SK-N-SH treated with all-trans-retinoic acid at 6 μM for 48 hours (cell line): Measurements from ENCODE around the gene CASZ1.

Experiments used
- ARNTL ChIP-seq: fragments of 450-650 bp; formaldehyde crosslinking; IDR thresholded peaks from 2 replicates; pipeline ENCODE4 v1.5.0; 2020; ENCODE audit warnings: low read depth, mild to moderate bottlenecking, moderate library complexity, borderline replicate concordance
- CSDC2 ChIP-seq: fragments of 250-450 bp; sonication (Bioruptor Pico); IDR thresholded peaks from 2 replicates; pipeline ENCODE4 v1.5.0; 2020; ENCODE audit warnings: mild to moderate bottlenecking, moderate library complexity
- PATZ1 ChIP-seq: fragments of 250-450 bp; sonication (Bioruptor Pico); IDR thresholded peaks from 2 replicates; pipeline ENCODE4 v1.8.0; 2020; ENCODE audit warnings: mild to moderate bottlenecking, moderate library complexity, borderline replicate concordance
- RARB ChIP-seq: fragments of 250-450 bp; sonication (Bioruptor Pico); IDR thresholded peaks from 2 replicates; pipeline ENCODE4 v1.8.0; 2021; ENCODE audit warnings: mild to moderate bottlenecking, moderate library complexity
- SNAI2 ChIP-seq: fragments of 250-450 bp; sonication (Bioruptor Pico); IDR thresholded peaks from 2 replicates; pipeline ENCODE4 v1.5.0; 2020; ENCODE audit warnings: mild to moderate bottlenecking, moderate library complexity
- TCF4 ChIP-seq: fragments of 250-450 bp; sonication (Bioruptor Pico); IDR thresholded peaks from 2 replicates; pipeline ENCODE4 v1.8.0; 2021; ENCODE audit warnings: mild to moderate bottlenecking, moderate library complexity, borderline replicate concordance
- TSHZ2 ChIP-seq: fragments of 250-450 bp; sonication (Bioruptor Pico); IDR thresholded peaks from 2 replicates; pipeline ENCODE4 v1.5.0; 2020; ENCODE audit warnings: mild to moderate bottlenecking, moderate library complexity
- ZC3H10 ChIP-seq: fragments of 250-450 bp; sonication (Bioruptor Pico); IDR thresholded peaks from 2 replicates; pipeline ENCODE4 v1.5.1; 2021; ENCODE audit warnings: mild to moderate bottlenecking, moderate library complexity
- ZFP3 ChIP-seq: fragments of 250-450 bp; sonication (Bioruptor Pico); IDR thresholded peaks from 2 replicates; pipeline ENCODE4 v1.5.0; 2020; ENCODE audit warnings: mild to moderate bottlenecking, moderate library complexity
- ZFP30 ChIP-seq: fragments of 450-650 bp; formaldehyde crosslinking; IDR thresholded peaks from 2 replicates; pipeline ENCODE4 v1.5.0; 2022; ENCODE audit warnings: mild to moderate bottlenecking, moderate library complexity
- ZNF565 ChIP-seq: fragments of 450-650 bp; formaldehyde crosslinking; conservative IDR thresholded peaks from 2 replicates; pipeline ENCODE4 v1.5.0; 2020; ENCODE audit warnings: low read depth, mild to moderate bottlenecking, moderate library complexity
- ZNF70 ChIP-seq: fragments of 450-650 bp; formaldehyde crosslinking; IDR thresholded peaks from 2 replicates; pipeline ENCODE4 v1.5.0; 2020; ENCODE audit warnings: mild to moderate bottlenecking, moderate library complexity
- ZNF8 ChIP-seq: fragments of 450-650 bp; formaldehyde crosslinking; IDR thresholded peaks from 2 replicates; pipeline ENCODE4 v1.5.0; 2020; ENCODE audit warnings: mild to moderate bottlenecking, moderate library complexity
- TF ChIP-seq, protein P1 (sequence below): fragments of 250-450 bp; sonication (Bioruptor Pico); IDR thresholded peaks from 2 replicates; pipeline ENCODE4 v1.5.1; 2020; ENCODE audit warnings: low read depth, mild to moderate bottlenecking, moderate library complexity

GRCh38 chr1:10678852-10679251 lies 117.6 kb downstream of the CASZ1 start:
- TF ChIP-seq ZFP30 (CRISPR knock-in tag) (no peak), ZFP3 (CRISPR knock-in tag) (no peak), RARB (CRISPR knock-in tag) (no peak), ZC3H10 (CRISPR knock-in tag) (no peak), ZNF8 (CRISPR knock-in tag) (no peak), TCF4 (CRISPR knock-in tag) (no peak), TSHZ2 (CRISPR knock-in tag) (no peak), ARNTL (CRISPR knock-in tag) (no peak), ZNF70 (CRISPR knock-in tag) (no peak), CSDC2 (no peak), SNAI2 (CRISPR knock-in tag) (no peak), PATZ1 (CRISPR knock-in tag) (no peak), ZNF565 (CRISPR knock-in tag) (no peak)
- TF ChIP-seq, protein P1, sequence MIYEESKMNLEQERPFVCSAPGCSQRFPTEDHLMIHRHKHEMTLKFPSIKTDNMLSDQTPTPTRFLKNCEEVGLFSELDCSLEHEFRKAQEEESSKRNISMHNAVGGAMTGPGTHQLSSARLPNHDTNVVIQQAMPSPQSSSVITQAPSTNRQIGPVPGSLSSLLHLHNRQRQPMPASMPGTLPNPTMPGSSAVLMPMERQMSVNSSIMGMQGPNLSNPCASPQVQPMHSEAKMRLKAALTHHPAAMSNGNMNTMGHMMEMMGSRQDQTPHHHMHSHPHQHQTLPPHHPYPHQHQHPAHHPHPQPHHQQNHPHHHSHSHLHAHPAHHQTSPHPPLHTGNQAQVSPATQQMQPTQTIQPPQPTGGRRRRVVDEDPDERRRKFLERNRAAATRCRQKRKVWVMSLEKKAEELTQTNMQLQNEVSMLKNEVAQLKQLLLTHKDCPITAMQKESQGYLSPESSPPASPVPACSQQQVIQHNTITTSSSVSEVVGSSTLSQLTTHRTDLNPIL (CRISPR knock-in tag) = no peak
